Liver (tissue), 9 donors: ENCODE data around the gene TSPAN31. TPM values are rescaled to one million over a fixed set of nuclear protein-coding genes. Genes with fewer than 3 reads are reported as not detected.

ENCODE experiments used
- DNase-seq: peaks from one replicate; pipeline ENCODE4 v3.0.0-alpha.2; 2017; ENCODE audit warnings: low spot score
- H3K27ac ChIP-seq, 2 donors: one replicate each; pipeline ENCODE4 v1.7.0; 2013; ENCODE audit warnings: inconsistent platforms in 2 of 2, low read length in 2 of 2, control low read depth in 1 of 2, low read depth in 1 of 2, mild to moderate bottlenecking in 1 of 2
- H3K27me3 ChIP-seq, 4 donors: one replicate each; pipeline versions ENCODE4 v1.6.1 to v1.7.0; 2013; ENCODE audit warnings: low read length in 3 of 4, inconsistent platforms in 1 of 4, mild to moderate bottlenecking in 1 of 4, moderate library complexity in 1 of 4; ENCODE audit not compliant: control insufficient read depth in 4 of 4, insufficient read depth in 4 of 4
- H3K36me3 ChIP-seq, 4 donors: one replicate each; pipeline versions ENCODE4 v1.6.1 to v1.7.0; 2013; ENCODE audit warnings: low read length in 3 of 4, mild to moderate bottlenecking in 3 of 4, low read depth in 1 of 4, moderate library complexity in 1 of 4; ENCODE audit not compliant: control insufficient read depth in 4 of 4, insufficient read depth in 3 of 4
- H3K4me1 ChIP-seq, 4 donors: one replicate each; pipeline versions ENCODE4 v1.6.1 to v1.7.0; 2013; ENCODE audit warnings: low read length in 3 of 4, mild to moderate bottlenecking in 3 of 4, moderate library complexity in 1 of 4; ENCODE audit not compliant: control insufficient read depth in 4 of 4, insufficient read depth in 4 of 4
- H3K4me3 ChIP-seq, 3 donors: one replicate each; pipeline versions ENCODE4 v1.6.1 to v1.7.0; 2013; ENCODE audit warnings: low read length in 3 of 3, control low read depth in 1 of 3, low read depth in 1 of 3, mild to moderate bottlenecking in 1 of 3
- H3K9ac ChIP-seq, 2 donors: one replicate each; pipeline ENCODE4 v1.7.0; 2013; ENCODE audit warnings: low read length in 2 of 2, mild to moderate bottlenecking in 2 of 2, moderate library complexity in 2 of 2, control low read depth in 1 of 2, low read depth in 1 of 2
- H3K9me3 ChIP-seq, 4 donors: one replicate each; pipeline versions ENCODE4 v1.6.1 to v1.7.0; 2013; ENCODE audit warnings: low read length in 3 of 4; ENCODE audit not compliant: control insufficient read depth in 4 of 4
- EGR1 ChIP-seq, 2 donors: IDR thresholded peaks; 2 replicates each; pipeline ENCODE4 v1.6.1; 2016 to 2018; ENCODE audit warnings: antibody characterized with exemption in 2 of 2, low read depth in 2 of 2
- FOXA1 ChIP-seq: IDR thresholded peaks from 2 replicates; pipeline ENCODE4 v1.6.1; 2016; ENCODE audit warnings: antibody characterized with exemption
- FOXA2 ChIP-seq: IDR thresholded peaks from 2 replicates; pipeline ENCODE4 v1.6.1; 2016; ENCODE audit warnings: antibody characterized with exemption
- GABPA ChIP-seq, 2 donors: IDR thresholded peaks in 1 of 2; conservative IDR thresholded peaks in 1 of 2; 2 replicates each; pipeline ENCODE4 v1.6.1; 2016; ENCODE audit warnings: antibody characterized with exemption in 2 of 2, mild to moderate bottlenecking in 1 of 2, moderate library complexity in 1 of 2
- HNF4A ChIP-seq, 2 donors: conservative IDR thresholded peaks; 2 replicates each; pipeline ENCODE4 v1.6.1; 2016; ENCODE audit warnings: antibody characterized with exemption in 2 of 2, mild to moderate bottlenecking in 2 of 2
- HNF4G ChIP-seq: IDR thresholded peaks from 2 replicates; pipeline ENCODE4 v1.6.1; 2016; ENCODE audit warnings: antibody characterized with exemption
- NR2F2 ChIP-seq: IDR thresholded peaks from 2 replicates; pipeline ENCODE4 v1.6.1; 2016; ENCODE audit warnings: antibody characterized with exemption
- RAD21 ChIP-seq, 2 donors: IDR thresholded peaks; 2 replicates each; pipeline ENCODE4 v1.6.1; 2016; ENCODE audit warnings: antibody characterized with exemption in 2 of 2, mild to moderate bottlenecking in 2 of 2
- RXRA ChIP-seq, 2 donors: IDR thresholded peaks; 2 replicates each; pipeline ENCODE4 v1.6.1; 2017 to 2018; ENCODE audit warnings: antibody characterized with exemption in 2 of 2, mild to moderate bottlenecking in 1 of 2
- SP1 ChIP-seq: IDR thresholded peaks from 2 replicates; pipeline ENCODE4 v1.6.1; 2018; ENCODE audit warnings: antibody characterized with exemption, mild to moderate bottlenecking
- WGBS: extraction: QIAGEN DNeasy Blood & Tissue Kit; methylation state at CpG from one replicate; pipeline ENCODE4 v1.1.7; 2013; 5-methylcytosine and 5-hydroxymethylcytosine counted together
- polyA plus RNA-seq, 2 donors: library from polyadenylated mRNA; stranded (reverse) in 1 of 2; unstranded in 1 of 2; fragments of 200-250 nt in 1 of 2; fragments of >200 nt in 1 of 2; fragmentation: Nextera tagmentation in 1 of 2; extraction: Ambion mirVana in 1 of 2; gene quantifications; one replicate each; pipeline versions ENCODE4 v1.2.1 to v1.2.3, GENCODE V29; 2013 to 2015
- total RNA-seq, 2 donors: library from RNA; depleted of rRNA; stranded (reverse); fragments of >200 nt; gene quantifications; one replicate each; pipeline ENCODE4 v1.2.3, GENCODE V29; 2014
- TF ChIP-seq, protein P1 (sequence below): IDR thresholded peaks from 2 replicates; pipeline ENCODE4 v1.6.1; 2016; ENCODE audit warnings: antibody characterized with exemption, mild to moderate bottlenecking
- TF ChIP-seq, protein P2 (sequence below): IDR thresholded peaks from 2 replicates; pipeline ENCODE4 v1.6.1; 2016; ENCODE audit warnings: antibody characterized with exemption
- TF ChIP-seq, protein P3 (sequence below): fragments of 150-350 bp; IDR thresholded peaks from 2 replicates; pipeline ENCODE4 v1.5.1; 2017; ENCODE audit warnings: improper control_type of control experiment, low read depth, low read length; ENCODE audit not compliant: missing input control
- donor health status: healthy.
- donor health status: healthy.
- donor health status: healthy.
- donor health status: healthy.
- donor health status: healthy.

TSPAN31 gene
- total and polyA plus RNA-seq, 4 donors, result 16.9 to 39.4 (median 24.6) TPM

DNA sequence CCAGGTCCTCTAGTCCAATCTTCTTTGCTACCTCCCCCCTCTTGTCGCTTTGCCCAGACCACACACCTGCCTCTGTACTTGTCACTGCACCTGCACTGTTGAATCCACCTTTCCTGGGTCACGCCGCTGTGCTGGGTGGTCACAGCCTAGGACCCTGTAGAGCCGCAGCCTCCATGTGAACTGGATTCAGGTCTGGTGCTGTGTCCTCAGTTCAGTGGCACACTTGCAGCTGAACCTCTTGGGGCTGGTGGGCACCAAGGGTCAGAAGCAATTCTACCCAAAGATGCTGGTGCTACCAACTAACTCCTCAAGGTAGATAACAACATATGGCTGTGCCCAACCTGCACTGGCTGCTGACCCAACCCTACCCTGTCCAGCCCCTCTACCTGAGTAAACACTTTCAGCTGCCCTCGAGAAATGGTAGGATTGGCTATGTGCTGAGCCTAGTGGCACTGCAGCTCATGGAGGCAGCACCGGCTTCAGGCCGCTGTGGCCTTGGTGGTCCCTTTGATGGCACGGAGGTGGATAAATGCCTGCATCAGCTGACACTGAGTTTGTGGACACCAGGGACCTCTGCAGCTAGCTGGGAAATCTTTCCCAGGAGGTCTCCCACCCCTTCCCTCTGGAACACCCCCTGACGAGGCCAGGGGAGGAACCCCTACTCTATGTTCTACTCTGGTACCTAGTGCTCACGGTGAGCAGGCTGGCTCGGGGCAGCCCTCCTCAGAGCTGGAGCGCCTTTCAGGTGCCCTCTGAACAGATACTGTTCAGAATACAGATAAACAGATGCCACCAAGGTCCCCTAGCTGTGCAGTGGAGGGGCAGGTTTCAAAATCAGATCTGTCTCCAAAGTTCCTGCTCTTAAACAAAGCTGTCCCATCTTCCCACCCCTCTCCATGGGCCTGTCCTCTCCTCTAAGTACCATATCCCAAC is 20.6 kb upstream of the TSPAN31 start:
- Histone ChIP-seq H3K36me3 (peaks cover 2 to 25% (median 19%) of the 10 kb centered on the region in 4 donors), H3K9ac (no peak overlapping the region), H3K9me3 (no peaks in the 10 kb centered on the region), H3K27ac (no peak overlapping the region), H3K4me1 (peaks cover 0 to 14% (median 9%) of the 10 kb centered on the region in 4 donors), H3K27me3 (no peaks in the 10 kb centered on the region), H3K4me3 (no peak overlapping the region)
- WGBS, result 79% methylated on average over 12 of the region's 12 CpGs
- DNase-seq, result no peak
- TF ChIP-seq, protein P1, sequence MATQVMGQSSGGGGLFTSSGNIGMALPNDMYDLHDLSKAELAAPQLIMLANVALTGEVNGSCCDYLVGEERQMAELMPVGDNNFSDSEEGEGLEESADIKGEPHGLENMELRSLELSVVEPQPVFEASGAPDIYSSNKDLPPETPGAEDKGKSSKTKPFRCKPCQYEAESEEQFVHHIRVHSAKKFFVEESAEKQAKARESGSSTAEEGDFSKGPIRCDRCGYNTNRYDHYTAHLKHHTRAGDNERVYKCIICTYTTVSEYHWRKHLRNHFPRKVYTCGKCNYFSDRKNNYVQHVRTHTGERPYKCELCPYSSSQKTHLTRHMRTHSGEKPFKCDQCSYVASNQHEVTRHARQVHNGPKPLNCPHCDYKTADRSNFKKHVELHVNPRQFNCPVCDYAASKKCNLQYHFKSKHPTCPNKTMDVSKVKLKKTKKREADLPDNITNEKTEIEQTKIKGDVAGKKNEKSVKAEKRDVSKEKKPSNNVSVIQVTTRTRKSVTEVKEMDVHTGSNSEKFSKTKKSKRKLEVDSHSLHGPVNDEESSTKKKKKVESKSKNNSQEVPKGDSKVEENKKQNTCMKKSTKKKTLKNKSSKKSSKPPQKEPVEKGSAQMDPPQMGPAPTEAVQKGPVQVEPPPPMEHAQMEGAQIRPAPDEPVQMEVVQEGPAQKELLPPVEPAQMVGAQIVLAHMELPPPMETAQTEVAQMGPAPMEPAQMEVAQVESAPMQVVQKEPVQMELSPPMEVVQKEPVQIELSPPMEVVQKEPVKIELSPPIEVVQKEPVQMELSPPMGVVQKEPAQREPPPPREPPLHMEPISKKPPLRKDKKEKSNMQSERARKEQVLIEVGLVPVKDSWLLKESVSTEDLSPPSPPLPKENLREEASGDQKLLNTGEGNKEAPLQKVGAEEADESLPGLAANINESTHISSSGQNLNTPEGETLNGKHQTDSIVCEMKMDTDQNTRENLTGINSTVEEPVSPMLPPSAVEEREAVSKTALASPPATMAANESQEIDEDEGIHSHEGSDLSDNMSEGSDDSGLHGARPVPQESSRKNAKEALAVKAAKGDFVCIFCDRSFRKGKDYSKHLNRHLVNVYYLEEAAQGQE, result no peak
- TF ChIP-seq, protein P2, sequence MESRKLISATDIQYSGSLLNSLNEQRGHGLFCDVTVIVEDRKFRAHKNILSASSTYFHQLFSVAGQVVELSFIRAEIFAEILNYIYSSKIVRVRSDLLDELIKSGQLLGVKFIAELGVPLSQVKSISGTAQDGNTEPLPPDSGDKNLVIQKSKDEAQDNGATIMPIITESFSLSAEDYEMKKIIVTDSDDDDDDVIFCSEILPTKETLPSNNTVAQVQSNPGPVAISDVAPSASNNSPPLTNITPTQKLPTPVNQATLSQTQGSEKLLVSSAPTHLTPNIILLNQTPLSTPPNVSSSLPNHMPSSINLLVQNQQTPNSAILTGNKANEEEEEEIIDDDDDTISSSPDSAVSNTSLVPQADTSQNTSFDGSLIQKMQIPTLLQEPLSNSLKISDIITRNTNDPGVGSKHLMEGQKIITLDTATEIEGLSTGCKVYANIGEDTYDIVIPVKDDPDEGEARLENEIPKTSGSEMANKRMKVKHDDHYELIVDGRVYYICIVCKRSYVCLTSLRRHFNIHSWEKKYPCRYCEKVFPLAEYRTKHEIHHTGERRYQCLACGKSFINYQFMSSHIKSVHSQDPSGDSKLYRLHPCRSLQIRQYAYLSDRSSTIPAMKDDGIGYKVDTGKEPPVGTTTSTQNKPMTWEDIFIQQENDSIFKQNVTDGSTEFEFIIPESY, result no peak
- TF ChIP-seq NR2F2 (no peak), RXRA (IDR thresholded peaks at IDR 0.05) (no peak), RAD21 (IDR thresholded peaks at IDR 0.05) (no peak), SP1 (no peak), FOXA2 (no peak), HNF4G (no peak), FOXA1 (no peak), EGR1 (IDR thresholded peaks at IDR 0.05; ENCODE audit: low read depth in 2 of 2) (no peak), HNF4A (conservative IDR thresholded peaks at IDR 0.05) (no peak), GABPA (IDR thresholded peaks at IDR 0.05 in 1 of 2, conservative IDR thresholded peaks at IDR 0.05 in 1 of 2) (no peak)
- TF ChIP-seq, protein P3, sequence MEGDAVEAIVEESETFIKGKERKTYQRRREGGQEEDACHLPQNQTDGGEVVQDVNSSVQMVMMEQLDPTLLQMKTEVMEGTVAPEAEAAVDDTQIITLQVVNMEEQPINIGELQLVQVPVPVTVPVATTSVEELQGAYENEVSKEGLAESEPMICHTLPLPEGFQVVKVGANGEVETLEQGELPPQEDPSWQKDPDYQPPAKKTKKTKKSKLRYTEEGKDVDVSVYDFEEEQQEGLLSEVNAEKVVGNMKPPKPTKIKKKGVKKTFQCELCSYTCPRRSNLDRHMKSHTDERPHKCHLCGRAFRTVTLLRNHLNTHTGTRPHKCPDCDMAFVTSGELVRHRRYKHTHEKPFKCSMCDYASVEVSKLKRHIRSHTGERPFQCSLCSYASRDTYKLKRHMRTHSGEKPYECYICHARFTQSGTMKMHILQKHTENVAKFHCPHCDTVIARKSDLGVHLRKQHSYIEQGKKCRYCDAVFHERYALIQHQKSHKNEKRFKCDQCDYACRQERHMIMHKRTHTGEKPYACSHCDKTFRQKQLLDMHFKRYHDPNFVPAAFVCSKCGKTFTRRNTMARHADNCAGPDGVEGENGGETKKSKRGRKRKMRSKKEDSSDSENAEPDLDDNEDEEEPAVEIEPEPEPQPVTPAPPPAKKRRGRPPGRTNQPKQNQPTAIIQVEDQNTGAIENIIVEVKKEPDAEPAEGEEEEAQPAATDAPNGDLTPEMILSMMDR, result no peak
